GM10847 (cell line): ENCODE results near the gene KRT74.

Experiments used
- POLR2A ChIP-seq: IDR thresholded peaks from 2 replicates; pipeline ENCODE4 v1.6.1; 2011; ENCODE audit not compliant: insufficient read length; ENCODE audit errors: extremely low read depth

The KRT74 gene

DNA sequence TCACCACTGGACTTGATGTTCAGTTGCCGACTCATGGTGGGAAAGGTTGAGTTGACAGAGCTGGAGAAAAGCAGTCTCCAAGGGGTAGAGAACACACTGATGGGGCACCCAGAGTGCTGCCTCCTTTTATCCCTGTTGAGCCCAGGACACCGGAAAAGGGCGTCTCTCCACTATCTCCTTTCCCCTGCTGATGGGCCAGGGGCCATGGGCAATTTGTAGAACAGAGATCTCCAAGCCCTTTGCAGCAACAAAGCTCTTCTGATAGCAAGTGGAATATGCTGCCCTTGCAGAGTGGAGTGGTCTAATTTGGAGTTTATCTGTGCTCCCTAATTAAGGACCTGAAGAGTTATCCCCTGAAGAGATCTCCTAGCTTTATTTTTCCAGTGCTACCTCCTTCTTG lies at the start of gene KRT74:
TSS of gene KRT74 (minus strand) at position 101 of the 400 bp plus-strand sequence. CDS start at position 35, 66 bp downstream.
- no peak for TF ChIP-seq POLR2A

GRCh38 chr12:52622349-52622748 lies 48.7 kb upstream of the KRT74 start:
- no peak for TF ChIP-seq POLR2A

DNA sequence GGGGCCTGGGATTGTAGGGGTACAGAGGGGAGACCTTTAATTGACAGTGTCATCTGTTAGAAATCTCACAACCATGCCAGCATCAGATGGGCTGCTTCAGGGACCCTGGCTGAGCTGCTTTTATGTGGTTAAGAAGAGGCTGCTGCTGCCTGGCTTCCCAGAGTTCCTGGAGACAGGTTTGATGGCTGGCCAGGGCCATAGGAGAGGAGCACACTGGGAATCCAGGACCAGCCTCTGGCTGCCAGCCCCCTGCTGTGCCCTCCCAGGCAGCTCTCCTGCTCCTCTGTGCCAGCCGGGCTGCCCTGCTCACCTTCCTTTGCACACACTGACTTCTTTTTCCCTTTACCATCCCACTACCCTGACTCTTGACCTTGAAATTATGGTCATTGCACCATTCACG lies 45.2 kb upstream of the KRT74 start:
- TF ChIP-seq POLR2A = no peak

- no peak for TF ChIP-seq POLR2A
Observed at GRCh38 chr12:52618216-52618615, 44.6 kb upstream of the KRT74 start, which contains the start of gene KRT73. TSS of gene KRT73 (minus strand) at chr12:52618559. CDS start at chr12:52618524, 35 bp downstream.

DNA sequence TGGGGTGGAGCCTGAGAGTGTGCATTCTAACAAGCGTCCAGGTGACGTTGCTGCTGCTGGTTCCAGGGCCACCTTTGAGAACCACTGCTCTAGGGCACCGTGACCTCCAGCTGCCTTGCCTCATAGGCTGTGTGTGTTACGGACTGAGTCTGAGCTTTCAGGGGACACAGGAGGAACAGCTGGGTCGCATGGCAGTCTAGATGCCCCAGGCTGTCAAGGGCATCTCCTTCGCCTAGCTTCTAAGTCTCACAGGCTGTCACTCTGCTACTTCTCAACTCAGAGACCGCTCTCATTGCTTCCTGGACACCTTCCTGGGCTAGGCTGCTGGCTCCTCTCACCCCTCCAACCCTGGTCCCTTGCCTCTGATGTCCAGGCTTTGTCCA lies 43.8 kb upstream of the KRT74 start:
- TF ChIP-seq POLR2A = no peak

GRCh38 chr12:52616680-52617402 lies 43.2 kb upstream of the KRT74 start:
- TF ChIP-seq POLR2A = no peak

DNA sequence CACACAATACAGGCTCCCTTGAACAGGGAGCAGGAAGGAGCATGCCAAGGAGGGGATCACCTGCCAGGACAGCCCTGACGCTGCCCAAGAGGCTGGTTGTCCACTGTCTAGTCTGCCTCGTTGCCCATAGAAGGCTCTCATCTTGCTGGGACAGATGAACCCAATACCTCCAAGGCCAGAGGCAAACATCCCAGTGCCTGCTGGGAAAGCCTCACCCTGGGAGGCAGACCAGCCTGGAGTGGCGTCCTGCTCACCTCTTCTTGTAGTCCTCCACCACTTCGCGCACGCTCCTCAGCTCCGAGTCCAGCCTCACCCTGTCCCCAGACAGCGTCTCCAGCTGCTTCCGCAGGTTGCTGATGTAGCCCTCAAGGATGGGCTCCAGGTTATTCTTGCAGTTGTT lies 42.3 kb upstream of the KRT74 start:
- no peak for TF ChIP-seq POLR2A

DNA sequence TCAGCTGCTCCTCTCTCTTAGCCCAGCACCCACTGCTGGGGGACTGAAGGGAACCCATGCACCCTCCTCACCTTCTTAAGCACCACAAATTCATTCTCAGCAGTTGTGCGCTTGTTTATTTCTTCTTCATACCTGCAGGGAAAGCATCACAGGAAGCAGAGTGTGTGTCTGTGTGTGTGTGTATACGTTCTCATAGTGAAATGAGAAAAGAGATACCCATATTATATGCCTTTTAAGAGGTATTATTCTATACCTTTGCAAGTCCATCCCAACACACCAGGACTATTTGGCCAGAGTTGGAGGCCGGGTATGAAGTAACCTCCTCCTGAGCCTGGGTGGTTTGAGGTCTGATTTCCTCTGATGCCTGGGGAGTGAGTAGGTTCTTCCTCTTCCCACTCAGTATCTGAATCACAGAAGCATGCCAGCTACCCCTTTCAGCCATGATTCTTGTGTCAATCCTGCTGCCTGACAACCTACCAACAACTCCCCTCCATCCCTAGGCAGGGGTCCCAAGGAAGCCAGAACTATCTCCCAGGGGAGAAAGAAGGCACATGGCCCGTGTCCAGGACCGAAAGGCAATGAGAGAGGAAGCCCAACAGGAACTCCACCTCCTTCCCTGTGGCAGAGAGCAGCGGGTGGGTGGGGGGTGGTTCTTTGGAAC lies 41.7 kb upstream of the KRT74 start:
- TF ChIP-seq POLR2A = no peak

GRCh38 chr12:52614381-52615207 lies 41.0 kb upstream of the KRT74 start:
- no peak for TF ChIP-seq POLR2A

DNA sequence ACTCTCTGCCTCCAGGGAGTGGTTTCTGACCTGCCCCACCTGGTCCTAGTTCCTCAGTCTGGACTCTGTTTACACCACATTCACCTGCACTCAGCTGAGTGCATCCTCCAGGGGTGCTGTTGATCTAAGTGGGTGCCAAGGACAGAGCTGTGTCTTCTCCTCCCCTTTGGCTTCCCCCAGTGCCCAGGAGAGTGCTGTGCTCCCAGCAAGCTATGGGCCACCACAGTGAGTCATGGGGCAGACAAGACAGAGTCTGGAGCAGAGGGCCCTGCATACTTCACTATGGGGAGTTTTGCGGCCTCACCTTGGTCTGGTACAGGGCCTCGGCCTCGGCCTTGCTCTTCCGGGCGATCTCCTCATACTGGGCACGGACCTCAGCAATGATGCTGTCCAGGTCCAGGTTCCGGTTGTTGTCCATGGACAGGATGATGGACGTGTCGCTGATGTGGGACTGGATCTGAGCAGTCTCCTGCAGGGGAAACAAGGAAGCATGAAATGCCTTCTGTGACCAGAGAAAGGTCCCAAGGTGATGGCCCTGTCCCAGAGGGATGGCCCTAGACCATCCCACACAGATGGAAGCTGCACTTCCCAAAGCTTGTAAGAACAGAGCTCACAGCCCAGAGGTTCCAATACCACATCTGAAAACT lies 39.9 kb upstream of the KRT74 start:
- TF ChIP-seq POLR2A = no peak

DNA sequence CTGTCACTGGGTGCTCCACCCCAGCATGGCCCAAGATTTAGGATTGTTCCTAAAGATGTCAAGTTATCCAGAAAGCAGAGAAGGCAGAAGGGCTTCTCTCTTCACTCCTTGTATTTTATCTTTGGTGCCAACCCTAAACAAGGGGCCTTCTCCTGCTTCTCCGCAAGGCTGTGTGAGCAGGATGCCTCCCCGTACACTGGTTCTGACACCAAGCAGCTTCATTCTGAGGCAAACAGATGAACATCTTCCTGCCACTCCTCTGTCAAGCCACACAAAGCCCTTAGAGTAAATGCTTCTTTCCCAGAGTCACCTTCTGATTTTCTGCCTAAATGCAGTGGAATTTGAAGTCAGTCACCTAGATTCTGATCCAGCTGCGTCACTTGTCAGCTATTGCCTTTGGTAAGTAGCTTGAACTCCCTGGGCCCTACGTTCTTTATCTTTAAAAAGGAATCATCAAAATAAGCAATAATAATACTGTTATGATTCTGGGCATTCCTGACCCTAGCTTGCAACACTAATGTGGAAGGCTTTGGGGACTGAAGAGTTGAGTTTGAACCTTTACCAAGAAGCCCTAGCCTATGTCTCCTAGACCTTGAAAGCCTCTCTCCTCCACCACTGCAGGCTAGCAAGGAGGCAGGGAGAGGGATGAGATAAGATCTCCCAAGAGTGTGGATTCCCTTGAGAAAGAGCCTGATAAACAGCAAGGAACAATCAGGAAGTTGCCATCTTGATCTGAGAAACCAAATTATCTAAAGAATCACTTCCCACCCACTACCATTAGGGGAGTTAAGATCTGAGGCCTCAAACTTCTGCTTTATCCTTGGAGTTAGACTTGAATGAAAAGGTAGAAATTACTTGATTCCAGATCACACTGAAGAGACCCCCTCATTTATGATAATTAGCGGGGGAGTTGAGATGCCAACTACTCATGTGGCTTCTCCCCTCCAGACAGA lies 39.1 kb upstream of the KRT74 start:
- TF ChIP-seq POLR2A = no peak

DNA sequence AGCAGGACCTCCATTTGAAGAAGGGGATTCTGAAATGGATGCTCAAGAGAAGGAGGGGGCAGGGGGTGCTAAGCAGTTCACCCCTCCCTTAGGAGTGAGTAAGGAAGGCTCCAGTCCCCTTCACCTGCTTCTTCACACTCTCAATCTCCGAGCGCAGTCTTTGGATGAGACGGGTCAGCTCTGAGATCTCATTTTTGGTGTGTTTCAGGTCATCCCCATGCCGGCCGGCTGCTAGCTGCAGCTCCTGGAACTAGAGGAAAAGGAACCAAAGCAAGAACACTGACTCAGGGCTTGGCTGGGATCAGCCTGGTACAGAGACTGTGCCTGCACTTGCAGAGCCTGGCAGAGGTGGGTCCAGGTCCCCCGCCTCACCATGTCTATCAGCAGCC lies 37.4 kb upstream of the KRT74 start:
- TF ChIP-seq POLR2A = no peak

DNA sequence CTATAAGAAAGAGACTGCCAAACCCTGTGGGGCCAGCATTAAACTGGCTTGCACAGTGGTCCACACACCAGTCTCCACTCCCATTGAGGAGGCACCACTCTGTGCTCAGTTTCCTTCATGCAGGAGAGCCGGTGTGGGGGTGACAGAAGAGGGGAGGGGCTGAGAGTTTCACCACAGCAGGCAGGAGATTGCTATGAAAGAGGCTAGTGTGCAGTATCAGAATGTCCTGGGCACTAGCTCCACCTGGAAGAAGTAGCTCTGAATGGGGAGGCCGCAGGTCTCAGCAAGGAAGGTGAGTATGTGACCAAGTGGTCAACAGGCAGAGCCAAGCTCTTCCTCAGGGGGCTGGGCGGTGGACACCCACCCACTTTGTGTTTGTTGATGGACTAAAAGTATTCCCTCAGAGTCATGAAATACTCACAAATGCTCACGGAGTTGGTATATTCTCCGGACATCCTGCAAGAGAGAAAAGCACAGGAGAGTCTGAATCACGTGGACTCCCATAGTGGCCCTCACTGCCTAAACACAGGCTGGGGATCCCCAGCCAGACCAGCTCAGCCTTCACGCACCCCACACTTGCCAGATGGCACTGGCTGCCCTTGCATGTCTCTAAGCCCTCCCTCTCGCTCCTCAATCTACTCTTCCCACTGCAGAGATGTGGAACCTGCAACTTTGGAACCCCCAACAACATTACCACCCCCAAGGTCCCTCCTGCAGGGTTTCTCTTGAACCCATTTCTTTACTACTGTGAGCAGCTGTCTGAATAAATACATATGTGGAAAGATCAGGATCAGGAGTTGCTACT lies 35.4 kb upstream of the KRT74 start:
- TF ChIP-seq POLR2A = no peak

DNA sequence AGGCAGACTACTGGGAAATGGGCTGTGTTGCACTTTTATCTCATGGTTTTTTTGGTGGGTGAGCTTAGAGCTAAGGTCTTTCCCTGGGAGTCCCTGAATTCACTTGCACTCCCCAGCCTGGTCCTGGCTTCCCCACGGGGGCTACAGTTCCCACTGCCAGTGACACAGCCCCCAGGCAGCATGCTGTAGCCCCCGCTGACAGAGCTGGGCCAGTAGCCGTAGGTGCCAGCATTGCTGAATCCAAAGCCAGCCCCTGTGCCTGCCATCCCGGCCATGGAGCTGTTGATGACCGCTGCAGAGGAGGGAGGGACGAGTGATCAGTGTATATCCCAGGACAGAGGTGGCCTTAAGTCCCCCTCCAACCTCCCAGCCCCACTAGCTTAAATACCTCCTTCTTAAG lies 34.5 kb upstream of the KRT74 start:
- TF ChIP-seq POLR2A = no peak

DNA sequence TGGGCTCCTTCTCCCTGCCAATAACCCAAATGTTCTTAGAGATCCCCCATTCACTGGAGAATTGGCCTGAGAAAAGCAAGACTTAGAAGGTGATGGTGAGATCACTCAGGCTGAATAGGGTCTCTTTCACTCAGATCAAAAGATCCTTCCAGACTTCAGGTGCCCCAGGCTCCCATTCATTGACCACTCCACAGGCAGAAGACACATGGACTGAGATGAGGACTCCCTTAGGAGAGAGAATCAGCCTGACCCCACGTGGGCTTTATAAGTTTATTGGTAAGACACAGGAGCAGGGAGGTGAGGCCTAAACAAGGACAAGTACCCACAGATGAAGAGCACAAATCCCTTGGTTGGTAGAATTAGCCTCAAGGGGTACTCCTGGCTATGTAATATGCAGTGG lies 33.7 kb upstream of the KRT74 start:
- no peak for TF ChIP-seq POLR2A
